Liver (tissue), 9 donors: ENCODE results near the gene PAQR4. TPM values are rescaled to one million over a fixed set of nuclear protein-coding genes. Genes with fewer than 3 reads are reported as not detected.

ENCODE experiments used
- DNase-seq: peaks from one replicate; pipeline ENCODE4 v3.0.0-alpha.2; 2017; ENCODE audit warnings: low spot score
- H3K27ac ChIP-seq, 2 donors: one replicate each; pipeline ENCODE4 v1.7.0; 2013; ENCODE audit warnings: inconsistent platforms in 2 of 2, low read length in 2 of 2, control low read depth in 1 of 2, low read depth in 1 of 2, mild to moderate bottlenecking in 1 of 2
- H3K27me3 ChIP-seq, 4 donors: one replicate each; pipeline versions ENCODE4 v1.6.1 to v1.7.0; 2013; ENCODE audit warnings: low read length in 3 of 4, inconsistent platforms in 1 of 4, mild to moderate bottlenecking in 1 of 4, moderate library complexity in 1 of 4; ENCODE audit not compliant: control insufficient read depth in 4 of 4, insufficient read depth in 4 of 4
- H3K36me3 ChIP-seq, 4 donors: one replicate each; pipeline versions ENCODE4 v1.6.1 to v1.7.0; 2013; ENCODE audit warnings: low read length in 3 of 4, mild to moderate bottlenecking in 3 of 4, low read depth in 1 of 4, moderate library complexity in 1 of 4; ENCODE audit not compliant: control insufficient read depth in 4 of 4, insufficient read depth in 3 of 4
- H3K4me1 ChIP-seq, 4 donors: one replicate each; pipeline versions ENCODE4 v1.6.1 to v1.7.0; 2013; ENCODE audit warnings: low read length in 3 of 4, mild to moderate bottlenecking in 3 of 4, moderate library complexity in 1 of 4; ENCODE audit not compliant: control insufficient read depth in 4 of 4, insufficient read depth in 4 of 4
- H3K4me3 ChIP-seq, 3 donors: one replicate each; pipeline versions ENCODE4 v1.6.1 to v1.7.0; 2013; ENCODE audit warnings: low read length in 3 of 3, control low read depth in 1 of 3, low read depth in 1 of 3, mild to moderate bottlenecking in 1 of 3
- H3K9ac ChIP-seq, 2 donors: one replicate each; pipeline ENCODE4 v1.7.0; 2013; ENCODE audit warnings: low read length in 2 of 2, mild to moderate bottlenecking in 2 of 2, moderate library complexity in 2 of 2, control low read depth in 1 of 2, low read depth in 1 of 2
- H3K9me3 ChIP-seq, 4 donors: one replicate each; pipeline versions ENCODE4 v1.6.1 to v1.7.0; 2013; ENCODE audit warnings: low read length in 3 of 4; ENCODE audit not compliant: control insufficient read depth in 4 of 4
- CTCF ChIP-seq: fragments of 150-350 bp; IDR thresholded peaks from 2 replicates; pipeline ENCODE4 v1.5.1; 2017; ENCODE audit warnings: improper control_type of control experiment, low read depth, low read length; ENCODE audit not compliant: missing input control
- EGR1 ChIP-seq, 2 donors: IDR thresholded peaks; 2 replicates each; pipeline ENCODE4 v1.6.1; 2016 to 2018; ENCODE audit warnings: antibody characterized with exemption in 2 of 2, low read depth in 2 of 2
- FOXA1 ChIP-seq: IDR thresholded peaks from 2 replicates; pipeline ENCODE4 v1.6.1; 2016; ENCODE audit warnings: antibody characterized with exemption
- FOXA2 ChIP-seq: IDR thresholded peaks from 2 replicates; pipeline ENCODE4 v1.6.1; 2016; ENCODE audit warnings: antibody characterized with exemption
- HNF4A ChIP-seq, 2 donors: conservative IDR thresholded peaks; 2 replicates each; pipeline ENCODE4 v1.6.1; 2016; ENCODE audit warnings: antibody characterized with exemption in 2 of 2, mild to moderate bottlenecking in 2 of 2
- HNF4G ChIP-seq: IDR thresholded peaks from 2 replicates; pipeline ENCODE4 v1.6.1; 2016; ENCODE audit warnings: antibody characterized with exemption
- JUND ChIP-seq, 2 donors: IDR thresholded peaks; 2 replicates each; pipeline ENCODE4 v1.6.1; 2016; ENCODE audit warnings: antibody characterized with exemption in 2 of 2
- MAX ChIP-seq: IDR thresholded peaks from 2 replicates; pipeline ENCODE4 v1.6.1; 2016; ENCODE audit warnings: antibody characterized with exemption
- NR2F2 ChIP-seq: IDR thresholded peaks from 2 replicates; pipeline ENCODE4 v1.6.1; 2016; ENCODE audit warnings: antibody characterized with exemption
- RAD21 ChIP-seq, 2 donors: IDR thresholded peaks; 2 replicates each; pipeline ENCODE4 v1.6.1; 2016; ENCODE audit warnings: antibody characterized with exemption in 2 of 2, mild to moderate bottlenecking in 2 of 2
- REST ChIP-seq: IDR thresholded peaks from 2 replicates; pipeline ENCODE4 v1.6.1; 2016; ENCODE audit warnings: antibody characterized with exemption, mild to moderate bottlenecking
- RXRA ChIP-seq, 2 donors: IDR thresholded peaks; 2 replicates each; pipeline ENCODE4 v1.6.1; 2017 to 2018; ENCODE audit warnings: antibody characterized with exemption in 2 of 2, mild to moderate bottlenecking in 1 of 2
- SP1 ChIP-seq: IDR thresholded peaks from 2 replicates; pipeline ENCODE4 v1.6.1; 2018; ENCODE audit warnings: antibody characterized with exemption, mild to moderate bottlenecking
- TAF1 ChIP-seq: conservative IDR thresholded peaks from 2 replicates; pipeline ENCODE4 v1.6.1; 2016; ENCODE audit warnings: antibody characterized with exemption, mild to moderate bottlenecking
- YY1 ChIP-seq: IDR thresholded peaks from 2 replicates; pipeline ENCODE4 v1.6.1; 2016; ENCODE audit warnings: antibody characterized with exemption, mild to moderate bottlenecking
- WGBS: extraction: QIAGEN DNeasy Blood & Tissue Kit; methylation state at CpG from one replicate; pipeline ENCODE4 v1.1.7; 2013; 5-methylcytosine and 5-hydroxymethylcytosine counted together
- polyA plus RNA-seq, 2 donors: library from polyadenylated mRNA; stranded (reverse) in 1 of 2; unstranded in 1 of 2; fragments of 200-250 nt in 1 of 2; fragments of >200 nt in 1 of 2; fragmentation: Nextera tagmentation in 1 of 2; extraction: Ambion mirVana in 1 of 2; gene quantifications; one replicate each; pipeline versions ENCODE4 v1.2.1 to v1.2.3, GENCODE V29; 2013 to 2015
- total RNA-seq, 2 donors: library from RNA; depleted of rRNA; stranded (reverse); fragments of >200 nt; gene quantifications; one replicate each; pipeline ENCODE4 v1.2.3, GENCODE V29; 2014
- TF ChIP-seq, protein P1 (sequence below): IDR thresholded peaks from 2 replicates; pipeline ENCODE4 v1.6.1; 2016; ENCODE audit warnings: antibody characterized with exemption
- donor health status: healthy.
- donor health status: healthy.
- donor health status: healthy.
- donor health status: healthy.
- donor health status: healthy.

PAQR4 gene
- total and polyA plus RNA-seq, 4 donors = 0.63 to 9.9 (median 2.0) TPM

- Histone ChIP-seq H3K4me3 (no peak overlapping the region), H3K9me3 (no peaks in the 10 kb centered on the region), H3K9ac (no peak overlapping the region), H3K27ac (no peak overlapping the region), H3K36me3 (peaks cover 2 to 43% (median 17%) of the 10 kb centered on the region in 4 donors), H3K27me3 (no peaks in the 10 kb centered on the region), H3K4me1 (no peaks in the 10 kb centered on the region)
- 96% methylated on average over 30 of the region's 30 CpGs for WGBS
- no peak for TF ChIP-seq HNF4A (conservative IDR thresholded peaks at IDR 0.05)
- TF ChIP-seq FOXA2 = no peak
- no peak for DNase-seq
Observed at GRCh38 chr16:2933136-2933535, 36.0 kb upstream of the PAQR4 start.

- no peak for DNase-seq
- no peak overlapping the region for H3K4me3 ChIP-seq
- H3K27ac ChIP-seq = no peak overlapping the region
- H3K27me3 ChIP-seq = no peaks in the 10 kb centered on the region
- WGBS = 92% methylated on average over 22 of the region's 22 CpGs
- TF ChIP-seq CTCF (no peak), HNF4A (conservative IDR thresholded peaks at IDR 0.05) (no peak), HNF4G (no peak), MAX (no peak), YY1 (no peak), FOXA2 (no peak), JUND (IDR thresholded peaks at IDR 0.05) (no peak), REST (no peak), EGR1 (IDR thresholded peaks at IDR 0.05; ENCODE audit: low read depth in 2 of 2) (no peak)
- TF ChIP-seq, protein P1, sequence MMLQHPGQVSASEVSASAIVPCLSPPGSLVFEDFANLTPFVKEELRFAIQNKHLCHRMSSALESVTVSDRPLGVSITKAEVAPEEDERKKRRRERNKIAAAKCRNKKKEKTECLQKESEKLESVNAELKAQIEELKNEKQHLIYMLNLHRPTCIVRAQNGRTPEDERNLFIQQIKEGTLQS = no peak
- H3K36me3 ChIP-seq = peaks cover 2 to 45% (median 17%) of the 10 kb centered on the region in 4 donors
- no peaks in the 10 kb centered on the region for H3K9me3 ChIP-seq
- no peaks in the 10 kb centered on the region for H3K4me1 ChIP-seq
- no peak overlapping the region for H3K9ac ChIP-seq
Observed at GRCh38 chr16:2933701-2934100, 35.4 kb upstream of the PAQR4 start.

DNA sequence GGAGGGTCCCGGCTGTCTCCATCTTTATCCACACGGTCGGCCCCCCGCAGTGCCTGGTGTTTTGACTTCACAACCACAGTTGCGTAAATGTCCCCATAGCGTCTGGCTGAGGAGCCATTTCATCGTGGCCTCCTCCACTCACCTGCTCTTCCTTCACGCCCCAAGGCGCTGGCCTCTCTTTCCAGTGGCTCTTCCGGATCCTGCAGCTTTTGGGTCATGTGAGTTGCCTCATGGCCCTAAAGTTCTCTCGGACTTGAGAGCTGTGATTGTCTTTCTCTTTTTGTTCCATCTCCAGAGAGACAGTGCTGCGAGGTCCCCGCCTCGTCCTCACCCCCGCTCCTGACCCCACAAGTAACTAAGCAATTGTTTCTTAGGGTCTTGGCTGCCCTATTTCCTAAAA is 34.7 kb upstream of the PAQR4 start:
- H3K4me3 ChIP-seq = no peak overlapping the region
- H3K9me3 ChIP-seq = no peaks in the 10 kb centered on the region
- H3K9ac ChIP-seq = no peak overlapping the region
- H3K27me3 ChIP-seq = no peaks in the 10 kb centered on the region
- H3K36me3 ChIP-seq = peaks cover 2 to 51% (median 19%) of the 10 kb centered on the region in 4 donors
- no peak for DNase-seq
- TF ChIP-seq RXRA (IDR thresholded peaks at IDR 0.05) = no peak
- no peak for TF ChIP-seq SP1
- TF ChIP-seq CTCF = no peak
- TF ChIP-seq NR2F2 = no peak
- no peak for TF ChIP-seq HNF4G
- TF ChIP-seq, protein P1 = no peak
- TF ChIP-seq RAD21 (IDR thresholded peaks at IDR 0.05) = no peak
- TF ChIP-seq FOXA1 = no peak
- no peak for TF ChIP-seq TAF1
- WGBS = 92% methylated on average over 15 of the region's 15 CpGs
- H3K4me1 ChIP-seq = no peaks in the 10 kb centered on the region
- no peak overlapping the region for H3K27ac ChIP-seq
